Activated naive CD8-positive, alpha-beta T cell treated with anti-CD3 and anti-CD28 coated beads, Interleukin-2, amount 10 ng/mL, durations not matched to agents 7 days and 5 days (primary cell): ENCODE results near the gene ICAM1. TPM values are rescaled to one million over a fixed set of nuclear protein-coding genes. Genes with fewer than 3 reads are reported as not detected.

Experiments used
- ATAC-seq: fragments of 150-1000 bp; cut with Tn5 transposase; one replicate; pipeline ENCODE4 v1.10.0; 2021; ENCODE audit warnings: low read depth, moderate library complexity
- POLR2A ChIA-PET: fragments of 350-600 bp; sonication (Branson Sonifier 250); formaldehyde crosslinking; loops from one replicate; lab custom pipeline; 2021; ENCODE audit warnings: antibody characterized with exemption; lab: Charles Lee
- DNase-seq: peaks from one replicate; pipeline ENCODE4 v3.0.0; 2021
- H3K27ac Mint-ChIP-seq: one replicate; pipeline ENCODE4 v1.8.0; 2022; ENCODE audit warnings: mild to moderate bottlenecking, mixed read lengths
- H3K27me3 Mint-ChIP-seq: one replicate; pipeline ENCODE4 v1.8.0; 2022; ENCODE audit warnings: mild to moderate bottlenecking, moderate library complexity, mixed read lengths
- H3K36me3 Mint-ChIP-seq: one replicate; pipeline ENCODE4 v1.8.0; 2021; ENCODE audit warnings: mild to moderate bottlenecking, mixed read lengths
- H3K4me1 Mint-ChIP-seq: one replicate; pipeline ENCODE4 v1.8.0; 2021; ENCODE audit warnings: mixed read lengths
- H3K4me3 Mint-ChIP-seq: one replicate; pipeline ENCODE4 v1.8.0; 2022; ENCODE audit warnings: mild to moderate bottlenecking, moderate library complexity, mixed read lengths
- H3K9me3 Mint-ChIP-seq: one replicate; pipeline ENCODE4 v1.8.0; 2021; ENCODE audit warnings: mixed read lengths
- total RNA-seq, 2 experiments: library from RNA; stranded (reverse); gene quantifications; one replicate each; pipeline ENCODE4 v1.2.3, GENCODE V29; 2021

The ICAM1 gene
- total RNA-seq, 2 experiments from 2014 or later, result 9.5 to 11.7 TPM

GRCh38 chr19:10285393-10285792 is 14.5 kb downstream of the ICAM1 start:
- Mint-ChIP-seq H3K9me3 (no peaks in the 10 kb centered on the region), H3K27me3 (peaks cover 24% of the 10 kb centered on the region), H3K4me1 (peaks cover 36% of the 10 kb centered on the region), H3K36me3 (peaks cover 19% of the 10 kb centered on the region), H3K4me3 (no peak overlapping the region), H3K27ac (peak overlapping the region; percentile 5)
- ATAC-seq (no peak), DNase-seq (no peak)
- POLR2A ChIA-PET, result interaction anchor here (0.5 to 3.1 kb wide), 3 partner anchors 9 to 95 kb away, joined by 3 to 49 read pairs (median 4); partner anchors contain the start of genes ICAM1 and TYK2

- H3K36me3 Mint-ChIP-seq, result peaks cover 18% of the 10 kb centered on the region
- ATAC-seq (peak; percentile 65), DNase-seq (peak; percentile 72)
- POLR2A ChIA-PET, result interaction anchor here (0.7 to 3.1 kb wide), 6 partner anchors 9 to 131 kb away, joined by 3 to 49 read pairs (median 4); partner anchors contain the start of genes ICAM1 and RAVER1
- H3K27me3 Mint-ChIP-seq, result peaks cover 41% of the 10 kb centered on the region
- peak within 1 kb of the TSS; percentile 75 for H3K4me3 Mint-ChIP-seq
- H3K27ac Mint-ChIP-seq, result peak within 1 kb of the TSS; percentile 42
- peaks cover 47% of the 10 kb centered on the region for H3K4me1 Mint-ChIP-seq
- H3K9me3 Mint-ChIP-seq, result no peaks in the 10 kb centered on the region
Measured at GRCh38 chr19:10286803-10287737, 16.1 kb downstream of the ICAM1 start, which contains the start of gene ICAM4. Gene ICAM4 (plus strand): TSS chr19:10286955. CDS start chr19:10287013, 58 bp downstream.

- Mint-ChIP-seq H3K27ac (peak overlapping the region; percentile 62), H3K36me3 (peaks cover 21% of the 10 kb centered on the region), H3K27me3 (peaks cover 57% of the 10 kb centered on the region), H3K9me3 (peaks cover 3% of the 10 kb centered on the region), H3K4me3 (peak overlapping the region; percentile 77), H3K4me1 (peaks cover 54% of the 10 kb centered on the region)
- no peak for ATAC-seq
- no peak for DNase-seq
- POLR2A ChIA-PET, result interaction anchor here (0.6 to 5.0 kb wide), 5 partner anchors 11 to 132 kb away, joined by 3 to 60 read pairs (median 4); partner anchors contain the start of genes ICAM1 and RAVER1
Measured at GRCh38 chr19:10288662-10289166, 17.8 kb downstream of the ICAM1 start.

- H3K4me3 Mint-ChIP-seq, result peak overlapping the region; percentile 77
- peaks cover 16% of the 10 kb centered on the region for H3K36me3 Mint-ChIP-seq
- H3K9me3 Mint-ChIP-seq, result peaks cover 3% of the 10 kb centered on the region
- H3K4me1 Mint-ChIP-seq, result peaks cover 54% of the 10 kb centered on the region
- ATAC-seq (peak; percentile 28), DNase-seq (peak; percentile 72)
- POLR2A ChIA-PET, result interaction anchor here (0.6 to 5.0 kb wide), 8 partner anchors 11 to 131 kb away, joined by 3 to 60 read pairs (median 4); partner anchors contain the start of genes ICAM1 and RAVER1
- H3K27me3 Mint-ChIP-seq, result peaks cover 62% of the 10 kb centered on the region
- H3K27ac Mint-ChIP-seq, result no peak overlapping the region
Measured at GRCh38 chr19:10289167-10289835, 18.4 kb downstream of the ICAM1 start.

GRCh38 chr19:10289836-10290356 is 19.0 kb downstream of the ICAM1 start, which contains the start of gene ICAM5:
Gene ICAM5 (plus strand): TSS chr19:10289952. CDS start chr19:10290044, 92 bp downstream.
- peaks cover 3% of the 10 kb centered on the region for H3K9me3 Mint-ChIP-seq
- POLR2A ChIA-PET, result interaction anchor here (0.7 to 5.0 kb wide), 6 partner anchors 16 to 131 kb away, joined by 3 to 60 read pairs (median 4); partner anchors contain the start of genes ICAM1 and RAVER1
- ATAC-seq (no peak), DNase-seq (peak; percentile 63)
- peaks cover 15% of the 10 kb centered on the region for H3K36me3 Mint-ChIP-seq
- peak within 1 kb of the TSS; percentile 77 for H3K4me3 Mint-ChIP-seq
- H3K27me3 Mint-ChIP-seq, result peaks cover 68% of the 10 kb centered on the region
- H3K27ac Mint-ChIP-seq, result peak within 1 kb of the TSS; percentile 62
- peaks cover 54% of the 10 kb centered on the region for H3K4me1 Mint-ChIP-seq

- peaks cover 49% of the 10 kb centered on the region for H3K4me1 Mint-ChIP-seq
- POLR2A ChIA-PET, result interaction anchor here (1.3 to 5.0 kb wide), 2 partner anchors 17 to 20 kb away, joined by 5 to 60 read pairs; partner anchors contain the start of gene ICAM1
- ATAC-seq (no peak), DNase-seq (peak; percentile 55)
- H3K27ac Mint-ChIP-seq, result peak overlapping the region; percentile 52
- peaks cover 70% of the 10 kb centered on the region for H3K27me3 Mint-ChIP-seq
- H3K4me3 Mint-ChIP-seq, result peak overlapping the region; percentile 77
- H3K9me3 Mint-ChIP-seq, result peaks cover 3% of the 10 kb centered on the region
- peaks cover 10% of the 10 kb centered on the region for H3K36me3 Mint-ChIP-seq
Measured at GRCh38 chr19:10290357-10290875, 19.5 kb downstream of the ICAM1 start.

GRCh38 chr19:10290876-10291553 is 20.1 kb downstream of the ICAM1 start:
- ATAC-seq (peak; percentile 8), DNase-seq (peak; percentile 71)
- Mint-ChIP-seq H3K9me3 (peaks cover 3% of the 10 kb centered on the region), H3K27me3 (peaks cover 75% of the 10 kb centered on the region), H3K36me3 (peaks cover 11% of the 10 kb centered on the region), H3K4me3 (peak overlapping the region; percentile 77), H3K4me1 (peaks cover 49% of the 10 kb centered on the region), H3K27ac (no peak overlapping the region)
- POLR2A ChIA-PET, result interaction anchor here (0.8 to 5.0 kb wide), 4 partner anchors 11 to 90 kb away, joined by 3 to 60 read pairs (median 5); partner anchors contain the start of genes ICAM1, RAVER1 and TYK2

- ATAC-seq (peak; percentile 1), DNase-seq (no peak)
- Mint-ChIP-seq H3K27ac (peak overlapping the region; percentile 63), H3K4me1 (peaks cover 42% of the 10 kb centered on the region), H3K9me3 (peaks cover 3% of the 10 kb centered on the region), H3K27me3 (peaks cover 77% of the 10 kb centered on the region), H3K4me3 (peak overlapping the region; percentile 77), H3K36me3 (peaks cover 8% of the 10 kb centered on the region)
- POLR2A ChIA-PET, result interaction anchor here (0.8 to 5.0 kb wide), 5 partner anchors 11 to 89 kb away, joined by 3 to 60 read pairs (median 4); partner anchors contain the start of genes ICAM1, RAVER1 and TYK2
Measured at GRCh38 chr19:10291554-10292205, 20.8 kb downstream of the ICAM1 start.

GRCh38 chr19:10292206-10292788 is 21.4 kb downstream of the ICAM1 start:
- Mint-ChIP-seq H3K36me3 (peaks cover 8% of the 10 kb centered on the region), H3K27ac (peak overlapping the region; percentile 76), H3K27me3 (peaks cover 82% of the 10 kb centered on the region), H3K4me1 (peaks cover 41% of the 10 kb centered on the region), H3K4me3 (peak overlapping the region; percentile 77), H3K9me3 (peaks cover 3% of the 10 kb centered on the region)
- peak; percentile 13 for ATAC-seq
- DNase-seq, result peak; percentile 83
- POLR2A ChIA-PET, result interaction anchor here (1.1 to 5.0 kb wide), 3 partner anchors 22 to 88 kb away, joined by 3 to 60 read pairs (median 6); partner anchors contain the start of genes ICAM1 and RAVER1

- peaks cover 39% of the 10 kb centered on the region for H3K4me1 Mint-ChIP-seq
- peak overlapping the region; percentile 77 for H3K4me3 Mint-ChIP-seq
- H3K9me3 Mint-ChIP-seq, result peaks cover 3% of the 10 kb centered on the region
- peaks cover 75% of the 10 kb centered on the region for H3K27me3 Mint-ChIP-seq
- H3K27ac Mint-ChIP-seq, result peak overlapping the region; percentile 76
- peaks cover 6% of the 10 kb centered on the region for H3K36me3 Mint-ChIP-seq
- POLR2A ChIA-PET, result interaction anchor here (1.4 to 5.0 kb wide), 2 partner anchors 22 to 87 kb away, joined by 3 to 60 read pairs; partner anchors contain the start of gene ICAM1
- DNase-seq (no peak), ATAC-seq (no peak)
Measured at GRCh38 chr19:10292789-10293636, 22.1 kb downstream of the ICAM1 start.
